ENCODE measurements around the gene TSHR. TPM values are rescaled to one million over a fixed set of nuclear protein-coding genes. Genes with fewer than 3 reads are reported as not detected.

TSHR gene
- total and polyA plus RNA-seq, 2 of the 4 experiments (the other 2 are of a cell fraction), result not detected

GRCh38 chr14:80978403-80978802, 23.0 kb downstream of the TSHR start:
- Histone ChIP-seq H3K14ac (replicated peaks; ENCODE audit: low read depth, low read length) (no peak overlapping the region), H3K56ac (ENCODE audit: extremely low read depth, insufficient read depth, low read length) (no peak overlapping the region), H2AK9ac (replicated peaks; ENCODE audit: low read depth, low read length, poor library complexity) (no peak overlapping the region), H2BK5ac (ENCODE audit: low read depth, low read length, poor library complexity, severe bottlenecking) (no peak overlapping the region), H3K4ac (ENCODE audit: low read depth, low read length) (no peak overlapping the region), H3K27ac (ENCODE audit: insufficient read depth, low read length) (no peak overlapping the region), H2AK5ac (ENCODE audit: low read depth, low read length) (no peak overlapping the region), H3K9me3 (ENCODE audit: control insufficient read depth, insufficient read depth, low read length) (no peaks in the 10 kb centered on the region), H3K36me3 (ENCODE audit: control insufficient read depth, insufficient read depth, low read length) (no peaks in the 10 kb centered on the region), H4K91ac (ENCODE audit: insufficient read depth, low read depth, low read length) (no peak overlapping the region), H3K9me1 (ENCODE audit: insufficient read depth, low read length) (no peaks in the 10 kb centered on the region), H3K23ac (ENCODE audit: low read depth, low read length) (no peak overlapping the region), H2BK20ac (ENCODE audit: low read depth, low read length) (no peak overlapping the region), H3K27me3 (ENCODE audit: control insufficient read depth, insufficient read depth, low read length) (peaks cover 22% of the 10 kb centered on the region), H4K8ac (ENCODE audit: low read depth in 2 of 2, low read length in 2 of 2) (no peak overlapping the region), H3K4me3 (ENCODE audit: insufficient read depth, low read depth, low read length) (no peak overlapping the region), H2AFZ (replicated peaks; ENCODE audit: low read length, poor library complexity) (no peak overlapping the region), H4K20me1 (ENCODE audit: insufficient read depth, low read length) (no peaks in the 10 kb centered on the region), H4K5ac (ENCODE audit: low read depth, low read length) (no peak overlapping the region), H3K79me1 (ENCODE audit: low read depth in 1 of 2, low read length in 2 of 2) (no peaks in the 10 kb centered on the region), H3K4me2 (ENCODE audit: low read depth, low read length) (no peak overlapping the region), H3K18ac (ENCODE audit: low read depth, low read length) (no peak overlapping the region), H3K4me1 (ENCODE audit: control insufficient read depth, insufficient read depth, low read length) (peaks cover 2% of the 10 kb centered on the region; the same call in 1 of the 2 replicates), H2BK15ac (ENCODE audit: low read depth, low read length) (no peak overlapping the region), H2BK120ac (ENCODE audit: low read depth, low read length) (no peak overlapping the region), H3K9ac (ENCODE audit: low read depth, low read length) (no peak overlapping the region)
- DNase-seq (no peak), ATAC-seq (ENCODE audit: low read depth) (no peak)
- intact Hi-C loops (cut with micrococcal nuclease), result no loop called here
- CTCF ChIA-PET, result interaction anchor here (1.5 kb wide), 1 partner anchor 10 kb away, joined by 4 read pairs; no protein-coding TSS in a partner anchor
- in situ Hi-C loops (cut with MboI; ENCODE audit: low sequenced_read_pairs), result no loop called here
- BruUV-seq (replicated peaks), result no TSS peak
- TF ChIP-seq MXI1 (IDR thresholded peaks at IDR 0.05; ENCODE audit: borderline replicate concordance, low read depth, low read length), result no peak
- no peak for TF ChIP-seq BHLHE40 (IDR thresholded peaks at IDR 0.05; ENCODE audit: low read depth, low read length)
- no peak for TF ChIP-seq POLR2A (IDR thresholded peaks at IDR 0.05; ENCODE audit: low read depth, low read length)
- no peak for TF ChIP-seq SMC3 (IDR thresholded peaks at IDR 0.05; ENCODE audit: low read depth, low read length)
- no peak for TF ChIP-seq CEBPB (IDR thresholded peaks at IDR 0.05; ENCODE audit: low read depth, low read length)
- TF ChIP-seq CHD1 (IDR thresholded peaks at IDR 0.05; ENCODE audit: low read depth, low read length), result no peak
- no peak for TF ChIP-seq RAD21 (IDR thresholded peaks at IDR 0.05; ENCODE audit: low read length)
- TF ChIP-seq NFE2L2 (IDR thresholded peaks at IDR 0.05; ENCODE audit: low read depth, low read length), result no peak
- no peak for TF ChIP-seq MAFK (IDR thresholded peaks at IDR 0.05; ENCODE audit: low read depth, low read length)
- no peak for TF ChIP-seq RFX5 (IDR thresholded peaks at IDR 0.05; ENCODE audit: low read depth, low read length)
- TF ChIP-seq USF2 (IDR thresholded peaks at IDR 0.05; ENCODE audit: low read depth, low read length), result no peak
- TF ChIP-seq FOS (IDR thresholded peaks at IDR 0.05; ENCODE audit: low read depth, low read length), result no peak
- POLR2A ChIA-PET (ENCODE audit: unreplicated experiment), result no interaction called here
- dilution Hi-C loops (cut with HindIII; ENCODE audit: low sequenced_read_pairs, unreplicated experiment), result no loop called here
- WGBS, 2 experiments (ENCODE audit: extremely low coverage in 2 of 2, insufficient read length in 1 of 2), result 0% methylated on average over 1 of the region's 2 CpGs; no CpG with 5 or more reads in 1 of the 2 experiments
